Vagina (tissue), 2 donors: ENCODE data around the gene RHNO1.

Experiments
- CTCF ChIP-seq, 3 experiments: fragments of 450-650 bp in 2 of 3; fragments of 200-600 bp in 1 of 3; sonication (generic) in 1 of 3; IDR thresholded peaks; one replicate each; pipeline ENCODE4 v1.5.1; 2017 to 2019; ENCODE audit warnings: antibody characterized with exemption in 3 of 3, mild to moderate bottlenecking in 2 of 3, moderate library complexity in 2 of 3
- POLR2A ChIP-seq, 2 donors: fragments of 450-650 bp; IDR thresholded peaks; one replicate each; pipeline ENCODE4 v1.6.1; 2017; ENCODE audit warnings: antibody characterized with exemption in 2 of 2, mild to moderate bottlenecking in 2 of 2, moderate library complexity in 2 of 2
- POLR2AphosphoS5 ChIP-seq, 2 donors: sonication (generic); formaldehyde crosslinking; IDR thresholded peaks; one replicate each; pipeline ENCODE4 v1.9.0; 2017; ENCODE audit warnings: antibody characterized with exemption in 2 of 2, mild to moderate bottlenecking in 2 of 2, low read depth in 1 of 2; ENCODE audit not compliant: insufficient read depth in 1 of 2

- no peak for TF ChIP-seq CTCF (IDR thresholded peaks at IDR 0.05)
- no peak for TF ChIP-seq POLR2A (IDR thresholded peaks at IDR 0.05)
- no peak for TF ChIP-seq POLR2AphosphoS5 (IDR thresholded peaks at IDR 0.05; ENCODE audit: insufficient read depth in 1 of 2, low read depth in 1 of 2)
These were observed 57.3 kb downstream of the RHNO1 start for GRCh38 chr12:2934371-2934770.
